ENCODE data around the gene ATP5PB. TPM values are rescaled to one million over a fixed set of nuclear protein-coding genes. Genes with fewer than 3 reads are reported as not detected.

The ATP5PB gene
- polyA plus RNA-seq, 1 donor = 280 TPM

DNA sequence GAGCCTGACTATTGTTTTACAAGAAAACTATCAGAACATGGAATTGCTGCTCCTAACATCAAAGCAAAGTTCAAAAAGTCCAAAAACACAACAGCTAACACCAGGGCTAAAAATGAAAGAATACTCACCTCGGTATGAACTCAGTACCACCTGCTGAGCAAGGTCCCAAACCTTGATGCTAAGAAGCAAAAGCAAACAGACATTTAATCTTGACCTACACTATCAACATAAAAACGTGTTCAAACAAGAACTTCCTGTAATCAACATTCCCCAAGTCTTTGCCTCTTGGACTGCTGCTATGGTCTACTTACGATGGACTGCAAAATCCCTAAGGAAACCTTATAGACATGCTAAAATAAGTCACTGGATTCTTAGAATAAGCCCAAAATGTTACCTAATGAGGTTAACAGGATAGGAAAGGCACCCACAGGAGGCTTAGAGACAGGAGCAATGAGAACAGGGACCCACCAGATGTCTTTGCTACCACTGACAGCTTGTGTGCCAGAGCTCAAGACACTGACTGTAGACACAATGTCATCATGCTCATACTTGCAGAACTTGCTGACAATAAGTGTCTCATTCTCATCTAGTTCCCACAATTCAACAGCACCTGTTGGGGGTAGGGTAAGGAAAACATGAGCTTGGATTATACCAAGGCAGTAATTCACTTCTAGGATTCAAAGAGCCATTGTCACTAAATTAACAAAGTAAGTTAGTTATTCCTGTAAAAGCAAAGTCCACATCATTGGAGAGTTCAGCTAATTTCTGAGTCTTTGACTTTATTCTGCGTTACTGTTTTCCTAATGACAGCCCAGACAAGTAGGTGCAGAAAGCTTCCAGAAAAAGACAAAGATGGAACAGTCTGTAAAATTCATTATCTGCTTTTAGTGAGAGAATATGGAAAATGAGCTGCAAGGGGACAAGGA is 2.0 kb upstream of the ATP5PB start:
- DNase-seq (ENCODE audit: low read depth) = no peak

DNA sequence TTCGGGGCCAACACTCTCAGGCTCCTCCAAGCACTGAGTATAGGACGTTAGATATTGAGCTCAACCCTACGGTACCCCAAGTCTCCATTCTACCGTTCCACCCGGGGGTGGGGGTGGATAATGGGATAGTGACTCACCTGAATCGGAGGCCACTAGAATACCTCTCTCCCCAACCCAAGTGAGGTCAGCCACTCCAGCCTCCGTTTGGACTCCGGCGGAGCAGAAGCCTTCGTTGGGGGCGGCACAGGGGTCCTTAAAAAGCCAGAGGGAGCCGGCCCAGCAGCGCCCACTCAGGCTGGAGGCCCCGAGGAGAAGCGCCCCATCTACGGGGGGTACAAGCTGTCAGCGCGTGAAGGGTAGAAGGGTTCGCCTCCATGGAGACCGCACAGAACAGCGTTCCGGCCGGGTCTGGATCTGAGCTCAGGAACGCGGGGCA is 764 bp upstream of the ATP5PB start:
- DNase-seq (ENCODE audit: low read depth) = no peak

DNA sequence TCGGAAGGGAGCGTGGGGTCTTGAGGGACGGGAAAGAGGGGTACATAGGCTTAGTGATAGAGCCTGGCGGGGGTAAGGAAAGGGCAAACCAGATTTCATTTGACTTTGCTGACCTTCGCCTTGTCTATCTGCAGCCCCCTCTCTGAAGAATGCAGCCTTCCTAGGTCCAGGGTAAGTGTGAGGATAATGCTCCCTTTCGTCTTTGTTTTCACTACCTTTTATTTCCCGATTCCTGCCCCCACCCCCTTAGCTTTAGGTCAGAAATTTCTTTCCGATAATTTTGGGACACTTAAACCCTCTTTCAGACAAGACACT is 396 bp downstream of the ATP5PB start:
- no peak for DNase-seq (ENCODE audit: low read depth)

DNA sequence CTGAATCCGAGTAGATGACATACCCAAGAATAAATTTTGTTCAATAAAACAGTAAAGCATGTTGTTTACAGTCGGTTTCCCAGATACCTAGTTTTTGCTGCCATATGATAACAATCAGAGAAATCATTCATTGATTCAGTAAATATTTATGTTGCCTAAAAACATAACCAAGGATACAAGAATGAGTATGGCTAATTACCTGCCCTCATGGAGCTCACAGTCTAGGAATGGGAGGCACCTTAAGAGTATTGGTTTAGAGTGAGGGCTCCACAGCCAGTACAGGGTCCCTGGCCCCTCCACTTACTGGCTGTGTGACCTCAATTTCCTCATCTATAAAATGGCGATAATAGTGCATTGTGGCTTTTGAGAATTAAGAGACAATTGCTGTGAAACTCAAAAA is 921 bp downstream of the ATP5PB start:
- DNase-seq (ENCODE audit: low read depth) = no peak

DNA sequence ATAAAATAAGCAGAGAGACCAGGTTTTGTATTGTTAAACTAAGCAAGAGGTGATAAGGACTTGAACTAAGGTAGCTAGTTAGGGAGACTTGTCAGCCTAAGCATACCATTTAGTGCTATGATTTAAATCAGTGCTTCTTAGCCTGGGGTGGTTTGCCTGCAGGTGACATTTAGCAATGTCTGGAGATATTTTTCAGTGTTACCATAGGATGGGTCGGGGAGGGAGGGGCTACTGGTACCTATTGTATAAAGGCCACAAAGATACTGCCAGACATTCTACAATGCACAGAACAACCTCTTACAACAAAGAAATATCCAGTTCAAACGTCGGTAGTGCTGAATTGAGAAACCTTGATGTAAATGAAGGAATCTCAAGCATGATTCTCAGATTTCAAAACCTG is 3.3 kb downstream of the ATP5PB start:
- no peak for DNase-seq (ENCODE audit: low read depth)

DNA sequence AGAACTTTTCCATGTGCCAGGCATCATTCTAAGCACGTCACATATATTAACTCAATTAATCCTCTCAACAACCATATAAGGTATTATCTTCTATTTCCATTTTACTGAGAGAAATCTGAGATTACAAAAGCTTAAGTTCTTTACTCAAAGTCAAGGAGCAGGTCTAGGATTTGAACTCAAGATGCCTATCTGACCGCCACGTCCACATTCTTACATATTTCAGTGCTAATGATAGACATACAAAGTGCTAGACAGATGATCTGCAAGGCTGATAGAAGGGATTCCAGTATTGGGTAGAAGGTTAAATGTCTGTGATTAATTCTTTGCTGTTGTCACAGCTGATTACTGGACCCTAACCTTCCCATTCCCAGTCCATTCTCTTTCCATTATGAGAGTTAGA is 4.4 kb downstream of the ATP5PB start:
- no peak for DNase-seq (ENCODE audit: low read depth)

DNA sequence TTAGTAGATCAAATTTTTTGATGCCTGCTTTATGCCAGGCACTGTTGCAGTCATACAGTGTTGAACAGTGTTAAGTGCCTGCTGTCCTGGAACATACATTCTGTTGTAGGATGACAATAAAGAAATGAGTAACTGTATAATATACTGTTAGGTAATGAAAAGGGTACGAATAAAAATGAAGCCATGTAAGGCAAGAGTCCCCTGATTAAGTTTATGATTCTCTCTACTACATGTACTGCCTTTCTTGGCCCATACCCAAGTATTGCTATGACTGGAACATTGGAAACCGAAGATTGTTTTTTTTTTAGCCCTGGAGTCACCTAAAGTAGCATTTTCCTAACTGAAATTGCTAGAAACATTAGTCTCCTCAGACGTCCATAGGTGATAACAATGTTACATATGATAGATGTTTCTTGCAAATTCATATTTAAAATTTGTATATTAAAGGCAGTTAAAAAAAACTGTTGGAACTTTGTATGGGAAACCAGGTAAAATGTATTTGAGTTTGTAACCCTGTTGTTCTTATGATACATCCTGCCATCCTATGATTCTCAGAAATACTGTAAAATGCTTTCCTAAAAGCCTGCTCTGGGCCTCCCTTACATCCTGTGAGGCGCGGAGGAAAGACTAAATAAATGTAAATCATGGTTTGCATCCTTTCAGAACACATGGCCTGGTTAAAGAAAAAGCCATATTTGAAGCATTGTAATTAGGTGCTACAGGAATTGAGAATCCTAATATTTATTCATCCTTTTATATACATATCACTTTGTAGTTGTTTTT is 5.8 kb downstream of the ATP5PB start:
- no peak for DNase-seq (ENCODE audit: low read depth)

DNA sequence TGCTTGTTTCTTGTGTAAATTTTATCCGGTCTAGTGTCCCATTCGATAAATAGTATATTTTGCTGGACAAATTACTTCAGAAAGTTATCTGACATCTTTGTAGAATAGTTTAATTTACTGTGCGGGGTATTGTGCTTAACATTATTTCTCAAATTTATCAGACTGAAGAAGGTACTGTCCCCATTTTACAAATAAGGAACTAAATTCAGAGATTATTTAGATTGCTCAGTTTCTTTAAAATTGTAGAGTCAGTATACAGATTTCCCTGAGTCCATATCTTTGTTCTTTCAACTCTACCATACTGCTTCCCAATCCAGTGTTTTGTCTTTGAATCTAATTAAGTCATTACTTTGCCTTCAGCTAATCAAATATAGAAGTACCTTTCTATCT is 6.4 kb downstream of the ATP5PB start:
- no peak for DNase-seq (ENCODE audit: low read depth)

DNA sequence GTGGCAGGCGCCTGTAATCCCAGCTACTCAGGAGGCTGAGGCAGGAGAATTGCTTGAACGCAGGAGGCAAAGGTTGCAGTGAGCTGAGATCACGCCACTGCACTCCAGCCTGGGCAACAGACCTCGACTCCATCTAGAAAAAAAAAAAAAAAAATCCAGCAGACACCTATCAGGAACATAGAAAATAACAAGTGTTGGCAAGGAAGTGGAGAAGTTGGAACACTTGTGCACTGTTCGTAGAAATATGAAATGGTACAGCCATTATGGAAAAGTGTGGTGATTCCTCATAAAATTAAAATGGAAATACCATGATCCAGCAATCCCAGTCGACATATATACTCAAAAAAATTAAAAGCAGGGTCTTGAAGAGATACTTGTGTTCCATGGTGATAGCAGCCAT is 12.5 kb downstream of the ATP5PB start:
- no peak for DNase-seq (ENCODE audit: low read depth)

DNA sequence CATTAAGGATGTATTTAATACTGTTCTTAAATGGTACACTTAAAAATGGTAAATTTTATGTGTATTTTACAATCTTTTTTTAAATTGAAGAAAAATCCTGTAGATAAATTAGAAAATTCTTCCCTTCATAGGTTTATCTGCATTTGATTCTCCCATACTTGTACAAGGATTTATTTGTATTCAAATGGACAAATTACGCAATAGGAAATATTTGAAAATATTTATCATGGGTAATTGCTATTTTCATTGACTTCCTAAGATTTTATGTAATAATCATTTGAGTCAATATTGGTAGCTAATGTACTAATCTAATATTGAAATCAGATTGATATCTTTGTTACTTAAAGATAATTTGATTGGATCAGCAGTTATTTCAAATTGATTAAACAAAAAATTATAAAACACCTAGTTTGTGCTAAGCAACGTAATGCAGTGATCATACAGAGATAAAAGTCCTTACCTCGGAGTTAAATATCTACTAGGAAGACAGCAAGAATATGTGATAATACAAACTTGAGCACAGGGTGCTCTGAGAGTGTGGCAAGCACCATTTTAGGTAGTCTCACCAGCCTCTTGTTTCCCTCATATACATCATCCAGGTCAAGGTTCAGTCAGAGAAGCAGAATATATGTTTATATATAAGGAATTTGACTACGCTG is 13.2 kb downstream of the ATP5PB start:
- DNase-seq (ENCODE audit: low read depth) = no peak

DNA sequence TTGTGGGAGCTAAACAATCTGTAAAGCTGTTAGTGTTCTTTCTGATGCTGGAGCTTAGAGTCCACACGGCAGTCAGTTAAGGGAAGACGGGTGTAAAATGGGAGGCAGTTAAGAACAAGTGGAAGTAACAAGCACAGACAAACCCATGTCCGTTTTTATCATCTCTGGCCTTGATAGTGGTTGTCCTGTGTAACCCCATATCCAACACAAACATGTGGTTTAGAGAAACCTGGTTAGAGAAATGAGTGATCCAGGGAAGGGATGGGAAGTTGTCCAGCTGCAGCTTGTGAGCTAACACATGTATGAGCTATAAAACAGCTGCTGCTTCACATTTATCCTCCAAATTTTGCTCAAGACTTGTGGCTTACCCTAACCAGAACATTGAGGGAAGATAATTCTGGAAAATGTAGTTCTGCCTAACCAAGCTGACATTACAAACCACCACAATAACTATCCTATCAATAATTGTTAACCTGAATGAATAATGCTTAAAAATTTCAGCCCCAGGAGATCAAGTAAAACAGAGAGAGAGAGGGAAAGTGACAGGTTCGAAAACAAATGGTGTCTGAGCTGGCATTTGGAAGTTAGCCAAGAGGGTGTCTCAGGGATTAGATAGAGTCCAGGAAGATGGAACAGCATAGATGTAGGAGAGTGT is 13.9 kb downstream of the ATP5PB start:
- no peak for DNase-seq (ENCODE audit: low read depth)

DNA sequence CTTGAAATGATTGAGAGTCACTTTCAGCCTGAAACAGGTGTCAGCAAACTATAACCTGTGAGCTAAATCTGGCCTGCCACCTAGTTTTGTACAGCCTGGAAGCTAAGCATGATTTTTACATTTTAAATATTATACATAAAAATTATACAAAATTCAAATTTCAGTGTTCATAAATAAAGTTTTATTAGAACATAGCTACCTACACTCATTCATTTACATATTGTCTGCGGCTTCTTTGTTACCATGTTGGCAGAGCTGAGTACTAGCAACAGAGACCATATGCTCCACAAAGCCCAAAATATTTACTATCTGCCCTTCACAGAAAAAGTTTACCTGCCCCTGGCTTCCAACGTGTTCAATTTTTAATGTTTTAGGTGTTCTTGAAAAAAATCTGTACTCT is 16.5 kb downstream of the ATP5PB start:
- DNase-seq (ENCODE audit: low read depth) = no peak

DNA sequence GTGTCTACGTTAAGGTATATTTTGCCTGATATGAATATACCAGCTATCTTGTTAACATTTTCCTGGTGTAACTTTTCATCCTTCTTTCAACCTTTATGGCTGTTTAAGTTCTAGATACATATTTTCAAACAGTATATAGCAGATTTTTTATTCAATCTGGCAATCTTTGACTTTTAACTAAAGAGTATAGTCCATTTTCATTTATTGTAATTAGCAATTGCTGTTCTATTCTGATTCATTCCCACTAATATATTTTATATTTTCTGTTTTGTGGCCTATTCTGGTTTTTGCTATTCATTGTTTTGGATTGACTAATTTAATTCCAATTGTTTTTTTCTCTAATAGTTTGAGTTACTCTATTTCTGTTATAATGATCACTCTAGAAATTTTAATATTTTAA is 17.2 kb downstream of the ATP5PB start:
- DNase-seq (ENCODE audit: low read depth) = no peak

DNA sequence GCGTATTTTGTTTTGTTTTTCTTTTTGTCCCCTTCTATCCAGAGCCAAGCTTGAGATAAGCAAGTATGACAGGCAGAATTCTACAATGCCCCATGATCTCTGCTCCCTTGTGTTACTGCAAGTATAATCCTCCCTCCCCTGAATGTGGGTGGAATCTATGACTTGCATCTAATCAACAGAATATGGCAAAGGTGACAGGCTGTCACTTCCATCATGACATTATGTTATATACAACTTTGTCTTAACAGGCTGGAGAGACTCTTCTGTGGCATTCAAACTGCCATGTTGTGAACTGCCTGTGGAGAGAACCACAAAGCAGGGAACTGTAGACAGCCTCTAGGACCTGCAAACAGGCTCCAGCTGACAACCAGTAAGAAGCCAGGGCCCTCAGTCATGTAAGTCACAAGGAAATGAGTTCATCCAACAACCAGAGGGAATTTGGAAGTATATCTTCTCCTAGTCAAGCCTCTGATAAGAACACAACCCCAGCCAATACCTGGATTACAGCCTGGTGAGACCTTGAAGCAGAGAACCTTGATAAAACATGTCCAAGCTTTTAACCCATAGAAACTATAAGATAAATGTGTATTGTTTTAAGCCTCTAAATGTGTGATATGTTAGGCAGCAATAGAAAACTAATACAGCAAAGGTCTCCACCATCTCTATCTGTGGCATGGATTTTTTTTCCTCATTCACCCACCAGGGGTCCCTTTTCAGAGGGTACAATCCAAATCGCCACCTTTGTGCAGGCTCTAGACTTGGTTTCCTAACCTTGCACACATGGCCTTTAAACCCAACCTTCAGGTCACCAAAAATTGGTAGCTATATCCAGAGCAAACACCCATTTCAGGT is 18.8 kb downstream of the ATP5PB start:
- DNase-seq (ENCODE audit: low read depth) = no peak

DNA sequence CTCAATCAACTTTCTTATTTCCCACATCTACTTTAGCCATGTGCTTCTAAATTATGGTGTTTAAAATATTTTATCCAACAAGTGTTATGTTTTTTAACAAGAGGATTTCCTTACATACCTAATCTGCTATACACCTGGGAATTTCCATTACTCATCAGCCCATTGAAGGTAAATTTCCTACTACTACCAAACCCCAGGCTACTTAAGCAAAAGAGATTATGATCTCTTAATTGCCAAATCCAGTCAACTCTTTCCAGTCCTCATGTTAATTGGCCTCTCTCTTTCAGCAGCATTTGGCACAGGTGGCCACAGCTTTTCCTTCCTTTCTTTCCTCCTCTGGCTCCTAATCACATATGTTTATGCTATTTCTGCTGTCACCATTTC is 19.4 kb downstream of the ATP5PB start:
- no peak for DNase-seq (ENCODE audit: low read depth)

DNA sequence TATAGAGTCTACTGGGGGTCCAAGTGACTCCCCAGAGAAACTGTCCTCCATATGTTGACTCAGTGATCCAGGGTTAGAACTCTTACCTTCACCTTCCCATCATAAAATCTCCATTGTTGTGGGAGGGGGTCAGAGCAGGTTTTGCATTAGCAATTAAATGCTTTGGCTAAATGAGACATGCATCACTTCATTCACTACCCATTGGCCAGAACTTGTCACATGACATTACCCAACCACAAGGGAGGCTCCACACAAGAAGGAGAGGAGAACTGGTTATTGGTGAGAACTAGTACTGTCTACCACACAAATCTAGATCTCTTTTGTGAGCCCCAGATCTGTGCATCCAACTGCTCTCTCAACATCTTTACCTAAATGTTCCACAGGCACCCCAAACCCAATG is 20.3 kb downstream of the ATP5PB start:
- no peak for DNase-seq (ENCODE audit: low read depth)

DNA sequence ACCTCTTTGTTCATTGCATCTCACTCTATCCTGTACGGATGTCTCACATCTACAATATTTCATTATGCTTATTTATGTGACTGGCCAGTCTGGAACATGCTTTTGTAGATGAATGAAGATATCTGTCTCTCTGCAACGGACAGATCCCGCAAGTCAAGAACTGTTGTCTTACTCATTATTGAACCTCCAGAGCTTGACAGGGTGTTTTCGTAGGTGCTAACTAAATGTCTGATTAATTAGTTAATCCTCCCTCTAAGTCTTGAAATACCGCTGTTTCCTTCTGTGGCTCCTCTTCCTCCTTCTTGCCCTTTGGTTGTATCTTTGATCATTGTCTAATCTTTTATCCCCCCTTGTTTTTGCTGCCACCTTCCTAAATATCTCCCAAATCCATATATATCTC is 21.3 kb downstream of the ATP5PB start:
- no peak for DNase-seq (ENCODE audit: low read depth)

DNA sequence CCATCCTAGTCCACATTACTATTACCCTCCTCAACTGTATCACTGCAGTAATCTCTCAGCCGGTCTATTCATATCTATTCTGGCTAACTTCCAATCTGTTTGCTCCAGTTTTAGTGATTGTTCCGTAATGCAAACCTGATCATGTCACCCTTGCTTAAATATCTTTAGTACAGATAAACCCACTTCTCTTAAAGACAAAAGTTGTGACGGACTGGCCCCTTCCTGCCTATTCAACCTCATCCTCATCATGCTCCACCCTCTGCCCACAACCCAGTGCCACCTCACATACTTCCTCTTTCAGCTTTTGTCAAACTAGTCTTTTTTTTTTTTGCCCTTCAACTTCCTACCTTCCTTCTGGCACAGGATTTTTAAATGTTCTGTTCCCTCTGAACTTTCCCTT is 21.7 kb downstream of the ATP5PB start:
- DNase-seq (ENCODE audit: low read depth) = no peak

DNA sequence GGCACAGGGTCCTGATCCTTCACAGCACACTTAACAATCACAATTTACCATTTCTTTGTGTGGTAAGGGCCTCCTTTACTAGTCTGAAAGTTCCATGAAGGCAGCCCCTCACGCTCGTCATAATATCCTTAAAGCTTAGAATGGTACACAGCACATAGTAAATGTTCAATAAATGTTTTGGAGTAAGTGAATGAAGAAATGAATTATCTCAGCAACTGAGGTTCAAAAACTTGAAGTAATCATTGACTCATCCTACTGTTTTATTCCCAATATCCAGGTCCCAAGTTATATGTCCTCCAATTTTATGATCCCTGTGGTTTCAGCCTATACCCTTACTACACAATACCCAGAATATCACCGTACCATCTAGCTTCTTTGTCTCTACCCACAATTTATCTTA is 22.3 kb downstream of the ATP5PB start:
- no peak for DNase-seq (ENCODE audit: low read depth)

DNA sequence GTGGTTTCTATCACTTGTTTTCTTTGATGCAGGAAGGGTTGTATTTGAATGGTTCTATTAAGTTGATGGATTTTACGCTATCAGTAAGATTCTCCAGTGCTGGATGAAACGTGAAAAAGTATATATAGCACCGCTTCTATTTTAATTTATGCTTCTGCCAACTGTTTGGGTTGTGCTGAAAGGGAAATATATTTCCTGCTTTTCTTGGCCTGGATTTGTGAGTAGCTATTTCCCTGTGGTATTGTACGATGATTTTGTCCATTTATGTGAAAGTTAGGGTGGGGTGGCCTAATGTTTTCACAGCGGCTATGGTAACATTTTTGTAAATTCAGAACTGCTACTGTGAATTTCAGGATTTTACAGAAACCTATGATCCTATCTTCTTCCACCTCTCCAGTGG is 24.8 kb downstream of the ATP5PB start:
- no peak for DNase-seq (ENCODE audit: low read depth)

DNA sequence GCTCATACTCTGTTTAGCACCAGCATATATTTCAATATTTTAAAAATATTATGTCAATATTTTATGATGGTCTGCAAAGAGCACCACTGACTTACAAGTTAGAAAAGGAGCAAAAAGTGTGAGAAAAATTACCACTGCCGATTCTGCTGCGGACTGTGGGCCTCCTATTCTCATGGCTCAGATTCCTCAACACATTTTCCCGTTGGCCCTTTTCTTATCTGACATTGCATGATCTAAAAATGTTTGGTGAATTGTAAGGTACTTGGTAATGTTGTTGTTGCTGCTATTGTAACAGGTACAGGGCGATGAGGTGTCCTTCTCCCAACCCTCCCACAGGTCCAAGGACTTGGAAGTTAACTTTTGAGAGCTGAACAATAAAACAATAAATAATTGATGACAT is 25.3 kb downstream of the ATP5PB start:
- DNase-seq (ENCODE audit: low read depth) = no peak

Data from forelimb muscle (tissue), 1 donor.